ENCODE data around the gene BSG. TPM values are rescaled to one million over a fixed set of nuclear protein-coding genes. Genes with fewer than 3 reads are reported as not detected.

Gene BSG
- total and polyA plus RNA-seq, 9 of the 15 experiments (the other 6 are each of a cell fraction or from before 2014, with no cell fraction given) = 4.6 to 495 (median 187) TPM

- no peak for TF ChIP-seq RREB1 (CRISPR knock-in tag; IDR thresholded peaks at IDR 0.05)
- no peak for TF ChIP-seq NELFE (IDR thresholded peaks at IDR 0.05; ENCODE audit: insufficient read depth, insufficient read length)
- no peak for TF ChIP-seq THRB (CRISPR knock-in tag; conservative IDR thresholded peaks at IDR 0.05)
- no peak for TF ChIP-seq HDGF (IDR thresholded peaks at IDR 0.05)
- TF ChIP-seq SFPQ (IDR thresholded peaks at IDR 0.05; ENCODE audit: low read depth, low read length) = no peak
- no peak for TF ChIP-seq HDAC2 (IDR thresholded peaks at IDR 0.05)
- TF ChIP-seq HNRNPH1 (optimal IDR thresholded peaks at IDR 0.05; ENCODE audit: low read depth, low read length) = no peak
- no peak for TF ChIP-seq MXI1 (IDR thresholded peaks at IDR 0.05; ENCODE audit: low read depth, low read length)
- TF ChIP-seq UBTF (IDR thresholded peaks at IDR 0.05; ENCODE audit: borderline replicate concordance in 1 of 2, low read depth in 2 of 2, low read length in 2 of 2) = no peak
- no peak for TF ChIP-seq SMC3 (conservative IDR thresholded peaks at IDR 0.05; ENCODE audit: insufficient read depth, low read depth, low read length)
- TF ChIP-seq RBM34 (IDR thresholded peaks at IDR 0.05; ENCODE audit: borderline replicate concordance, insufficient read depth, low read length) = no peak
- no peak for TF ChIP-seq IFI16 (CRISPR knock-in tag; IDR thresholded peaks at IDR 0.05)
- 0 out of 2 replicates have a peak, but pooled peaks have one; percentile 15 for TF ChIP-seq BMI1 (IDR thresholded peaks at IDR 0.05; ENCODE audit: low read length)
- TF ChIP-seq ZNF589 (CRISPR knock-in tag; IDR thresholded peaks at IDR 0.05; ENCODE audit: low read depth) = no peak
- no peak for TF ChIP-seq ZNF347 (CRISPR knock-in tag; IDR thresholded peaks at IDR 0.05; ENCODE audit: low read depth)
Observed at GRCh38 chr19:597406-598315, 25.3 kb downstream of the BSG start (continued).
